Coronary artery (tissue), 2 donors: ENCODE measurements around the gene GRIK4.

ENCODE experiments used
- DNase-seq: peaks from one replicate; pipeline ENCODE4 v3.0.0-alpha.2; 2017; ENCODE audit warnings: low spot score
- H3K27ac ChIP-seq, 2 donors: fragments of 200-600 bp; sonication (generic); one replicate each; pipeline ENCODE4 v1.5.1; 2016 to 2019
- H3K4me3 ChIP-seq: fragments of 200-600 bp; sonication (generic); 2 replicates; pipeline ENCODE4 v1.5.1; 2016; ENCODE audit warnings: mild to moderate bottlenecking, moderate library complexity
- CTCF ChIP-seq: fragments of 200-600 bp; sonication (generic); IDR thresholded peaks from one replicate; pipeline ENCODE4 v1.5.1; 2019; ENCODE audit warnings: antibody characterized with exemption

The GRIK4 gene

DNA sequence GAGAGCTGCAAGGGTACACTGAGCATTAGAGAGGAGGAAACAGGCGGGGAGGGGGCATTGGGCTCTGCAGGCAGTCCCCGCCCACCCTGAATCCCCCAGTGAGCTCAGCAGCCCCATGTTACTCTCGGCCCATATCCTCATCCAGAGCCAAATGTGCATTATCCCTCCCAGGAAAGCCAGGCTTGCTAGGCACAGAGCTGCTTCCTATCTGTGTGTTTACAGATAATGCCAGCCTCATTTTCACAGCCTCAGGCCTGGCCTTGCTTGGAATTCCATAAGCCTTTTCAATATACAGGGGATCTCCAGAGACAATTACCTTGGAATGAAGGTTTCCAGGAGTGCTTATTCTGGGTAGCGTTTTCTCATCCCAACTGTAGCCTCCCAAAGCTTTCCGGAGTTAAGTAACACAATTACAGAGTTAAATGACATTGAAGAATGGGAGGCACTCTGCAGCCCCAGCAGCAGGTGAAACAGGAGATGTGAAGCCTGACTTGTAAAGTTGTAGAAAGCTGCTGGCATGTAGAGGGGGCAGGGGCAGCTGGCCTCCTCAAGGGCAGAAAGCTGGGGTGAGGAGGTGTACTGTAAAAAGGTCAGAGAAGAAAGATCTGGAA is 420.9 kb downstream of the GRIK4 start:
- no peak for DNase-seq
- TF ChIP-seq CTCF: no peak
- H3K4me3 ChIP-seq: no peak overlapping the region
- H3K27ac ChIP-seq: no peak overlapping the region

DNA sequence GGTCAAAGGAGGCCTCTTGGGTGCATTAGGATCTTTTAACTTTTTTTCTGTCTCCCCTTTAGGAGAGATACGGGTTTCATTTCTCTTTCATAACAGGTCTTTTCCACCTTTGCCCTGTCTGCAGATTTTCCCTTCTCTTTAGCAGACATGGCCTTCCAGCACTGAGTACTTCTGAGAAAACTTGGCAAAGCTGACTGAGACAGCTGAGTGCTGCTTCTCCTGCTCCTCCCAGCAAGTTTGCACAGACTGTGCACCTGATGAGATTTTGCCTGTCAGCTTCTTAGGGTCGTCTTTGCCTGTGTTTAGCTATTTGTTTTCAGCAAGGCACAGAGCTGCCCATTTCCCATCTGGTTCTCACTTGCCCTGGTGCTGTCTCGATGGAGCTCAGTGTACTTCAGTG is 424.8 kb downstream of the GRIK4 start:
- TF ChIP-seq CTCF: no peak
- no peak overlapping the region for H3K27ac ChIP-seq
- no peak for DNase-seq
- H3K4me3 ChIP-seq: no peak overlapping the region

DNA sequence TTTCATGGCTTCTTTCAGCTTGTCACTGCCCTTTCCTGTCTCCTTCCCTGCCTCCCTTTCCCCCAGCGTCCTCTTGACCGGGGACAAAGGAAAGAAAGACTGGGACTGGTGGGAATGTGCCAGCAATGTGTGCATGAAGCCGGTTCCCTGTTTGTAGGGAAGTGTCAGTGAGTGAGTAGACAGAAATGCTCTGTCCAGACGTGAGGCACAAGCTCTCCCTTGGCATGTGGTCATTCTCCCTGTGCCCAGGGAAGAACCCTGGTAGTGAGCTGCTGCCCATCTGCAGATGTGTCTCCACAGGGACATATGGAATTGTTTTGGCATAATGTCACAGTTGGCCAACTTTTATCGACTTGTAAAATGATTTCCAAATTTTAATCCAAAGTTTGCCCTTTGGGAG is 426.0 kb downstream of the GRIK4 start:
- H3K27ac ChIP-seq: no peak overlapping the region
- no peak for TF ChIP-seq CTCF
- no peak overlapping the region for H3K4me3 ChIP-seq
- DNase-seq: no peak

DNA sequence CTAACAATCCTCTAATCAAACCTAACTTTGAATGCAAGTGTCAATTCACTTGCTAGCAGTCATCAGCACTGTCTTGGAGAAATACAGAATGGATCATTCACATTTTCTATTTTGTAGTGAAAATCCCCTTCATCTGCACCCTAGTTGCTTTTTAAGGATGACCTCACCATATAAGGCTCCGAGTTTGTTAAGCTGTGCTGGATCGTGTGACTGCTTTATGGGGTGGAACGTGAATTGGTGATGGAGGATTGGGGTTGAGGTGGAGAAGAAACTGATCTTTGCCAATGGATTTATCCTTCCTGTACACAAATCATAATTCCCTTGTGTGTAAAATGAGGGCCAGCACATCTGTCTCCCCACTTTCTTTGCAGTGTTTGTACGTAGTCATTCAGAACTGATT is 426.7 kb downstream of the GRIK4 start:
- H3K27ac ChIP-seq: no peak overlapping the region
- no peak overlapping the region for H3K4me3 ChIP-seq
- no peak for TF ChIP-seq CTCF
- DNase-seq: no peak

DNA sequence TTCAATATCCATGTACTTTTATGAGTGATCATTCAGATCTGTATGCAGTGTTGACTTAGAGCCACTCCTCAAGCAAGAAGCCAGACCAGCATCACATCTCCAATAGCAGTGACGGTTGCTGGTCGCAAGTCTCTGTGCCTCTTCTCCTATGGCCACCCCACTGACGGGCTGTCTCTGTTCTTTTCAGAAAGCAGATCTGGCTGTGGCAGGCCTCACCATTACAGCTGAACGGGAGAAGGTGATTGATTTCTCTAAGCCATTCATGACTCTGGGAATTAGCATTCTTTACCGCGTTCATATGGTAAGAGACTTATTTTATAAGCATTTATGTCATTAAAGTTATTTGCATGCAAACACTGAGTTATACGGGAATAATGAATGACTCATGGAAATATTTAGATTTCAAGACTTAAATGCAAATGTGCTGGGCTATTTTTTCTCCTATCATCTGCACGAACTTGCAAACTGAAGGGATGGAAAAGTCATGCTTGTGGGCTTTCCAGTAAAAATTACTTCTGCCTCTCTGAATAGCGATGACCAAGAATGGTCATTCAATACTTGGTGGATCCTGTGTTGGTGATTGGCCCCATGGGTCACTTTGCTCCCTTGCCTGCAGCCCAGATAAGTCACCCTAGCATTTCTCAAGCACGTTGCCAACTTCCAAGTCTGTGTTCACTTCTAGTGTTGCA is 428.8 kb downstream of the GRIK4 start:
- no peak for TF ChIP-seq CTCF
- DNase-seq: no peak
- Histone ChIP-seq H3K27ac (no peak overlapping the region), H3K4me3 (no peak overlapping the region)

DNA sequence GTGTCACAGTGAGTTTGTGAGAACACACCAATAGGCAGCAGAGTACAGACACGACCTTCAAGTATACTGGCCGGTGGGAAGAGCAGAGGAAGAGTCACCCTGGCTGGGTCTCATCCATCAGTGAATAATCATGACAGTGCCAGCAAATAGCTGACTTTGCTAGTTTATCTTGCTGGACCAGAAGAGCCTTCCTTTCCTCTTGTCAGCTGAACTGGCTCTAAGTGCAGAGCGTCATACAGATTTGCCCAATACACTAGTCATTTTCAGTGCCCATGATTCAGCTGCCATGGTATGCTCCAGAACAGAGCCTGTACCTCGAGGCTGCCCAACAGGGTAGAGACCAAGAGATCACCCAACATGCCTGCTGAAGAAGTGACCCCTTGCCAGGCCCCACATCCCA is 429.5 kb downstream of the GRIK4 start:
- TF ChIP-seq CTCF: no peak
- Histone ChIP-seq H3K4me3 (no peak overlapping the region), H3K27ac (no peak overlapping the region)
- DNase-seq: no peak

GRCh38 chr11:120942701-120943100 is 431.2 kb downstream of the GRIK4 start:
- no peak for TF ChIP-seq CTCF
- Histone ChIP-seq H3K27ac (no peak overlapping the region), H3K4me3 (no peak overlapping the region)
- no peak for DNase-seq
